Esophagus muscularis mucosa (tissue), 3 donors: ENCODE results near the gene PRSS16.

Source experiments
- CTCF ChIP-seq, 3 experiments: fragments of 200-600 bp in 2 of 3; fragments of 450-650 bp in 1 of 3; sonication (generic) in 2 of 3; IDR thresholded peaks; one replicate each; pipeline ENCODE4 v1.5.1; 2017 to 2019; ENCODE audit warnings: antibody characterized with exemption in 3 of 3, mild to moderate bottlenecking in 2 of 3, moderate library complexity in 1 of 3
- POLR2A ChIP-seq: fragments of 450-650 bp; IDR thresholded peaks from one replicate; pipeline ENCODE4 v1.6.1; 2017; ENCODE audit warnings: antibody characterized with exemption, moderate library complexity, mild to moderate bottlenecking, low read depth

- TF ChIP-seq POLR2A (no peak), CTCF (IDR thresholded peaks at IDR 0.05) (no peak)
Observed at GRCh38 chr6:27290065-27290849, 42.8 kb downstream of the PRSS16 start.
